ENCODE measurements around the gene ALDH1L1. TPM values are rescaled to one million over a fixed set of nuclear protein-coding genes. Genes with fewer than 3 reads are reported as not detected.

Gene ALDH1L1
- total and polyA plus RNA-seq, 2 of the 4 experiments (the other 2 are of a cell fraction), result not detected

- Histone ChIP-seq H3K4me2 (ENCODE audit: low read depth, low read length) (no peak overlapping the region), H4K5ac (ENCODE audit: low read depth, low read length) (no peak overlapping the region), H3K4ac (ENCODE audit: low read depth, low read length) (no peak overlapping the region), H3K23ac (ENCODE audit: low read depth, low read length) (no peak overlapping the region), H2AFZ (replicated peaks; ENCODE audit: low read length, poor library complexity) (no peak overlapping the region), H3K9me3 (ENCODE audit: control insufficient read depth, insufficient read depth, low read length) (no peaks in the 10 kb centered on the region), H2BK15ac (ENCODE audit: low read depth, low read length) (no peak overlapping the region), H3K14ac (replicated peaks; ENCODE audit: low read depth, low read length) (no peak overlapping the region), H3K79me1 (ENCODE audit: low read depth in 1 of 2, low read length in 2 of 2) (no peaks in the 10 kb centered on the region), H2BK20ac (ENCODE audit: low read depth, low read length) (no peak overlapping the region), H3K4me3 (ENCODE audit: insufficient read depth, low read depth, low read length) (no peak overlapping the region), H2BK5ac (ENCODE audit: low read depth, low read length, poor library complexity, severe bottlenecking) (no peak overlapping the region), H2BK120ac (ENCODE audit: low read depth, low read length) (no peak overlapping the region), H4K8ac (ENCODE audit: low read depth in 2 of 2, low read length in 2 of 2) (no peak overlapping the region), H3K18ac (ENCODE audit: low read depth, low read length) (no peak overlapping the region), H3K9me1 (ENCODE audit: insufficient read depth, low read length) (no peaks in the 10 kb centered on the region), H3K56ac (ENCODE audit: extremely low read depth, insufficient read depth, low read length) (no peak overlapping the region), H4K91ac (ENCODE audit: insufficient read depth, low read depth, low read length) (no peak overlapping the region), H4K20me1 (ENCODE audit: insufficient read depth, low read length) (no peaks in the 10 kb centered on the region), H3K27ac (ENCODE audit: insufficient read depth, low read length) (no peak overlapping the region), H2AK5ac (ENCODE audit: low read depth, low read length) (no peak overlapping the region), H3K36me3 (ENCODE audit: control insufficient read depth, insufficient read depth, low read length) (no peaks in the 10 kb centered on the region), H2AK9ac (replicated peaks; ENCODE audit: low read depth, low read length, poor library complexity) (no peak overlapping the region), H3K27me3 (ENCODE audit: control insufficient read depth, insufficient read depth, low read length) (peaks cover 22% of the 10 kb centered on the region), H3K4me1 (ENCODE audit: control insufficient read depth, insufficient read depth, low read length) (no peaks in the 10 kb centered on the region), H3K9ac (ENCODE audit: low read depth, low read length) (no peak overlapping the region)
- dilution Hi-C loops (cut with HindIII; ENCODE audit: low sequenced_read_pairs, unreplicated experiment), result no loop called here
- BruUV-seq (replicated peaks), result no TSS peak
- CTCF ChIA-PET, result no interaction called here
- DNase-seq, result no peak
- POLR2A ChIA-PET (ENCODE audit: unreplicated experiment), result no interaction called here
- ATAC-seq (ENCODE audit: low read depth), result no peak
- in situ Hi-C loops (cut with MboI; ENCODE audit: low sequenced_read_pairs), result no loop called here
- TF ChIP-seq MXI1 (IDR thresholded peaks at IDR 0.05; ENCODE audit: borderline replicate concordance, low read depth, low read length) (no peak), POLR2A (IDR thresholded peaks at IDR 0.05; ENCODE audit: low read depth, low read length) (no peak), FOS (IDR thresholded peaks at IDR 0.05; ENCODE audit: low read depth, low read length) (no peak), SMC3 (IDR thresholded peaks at IDR 0.05; ENCODE audit: low read depth, low read length) (no peak), BHLHE40 (IDR thresholded peaks at IDR 0.05; ENCODE audit: low read depth, low read length) (no peak), USF2 (IDR thresholded peaks at IDR 0.05; ENCODE audit: low read depth, low read length) (no peak), RAD21 (IDR thresholded peaks at IDR 0.05; ENCODE audit: low read length) (no peak), RCOR1 (IDR thresholded peaks at IDR 0.05; ENCODE audit: insufficient replicate concordance, low read length) (no peak), CHD1 (IDR thresholded peaks at IDR 0.05; ENCODE audit: low read depth, low read length) (no peak), NFE2L2 (IDR thresholded peaks at IDR 0.05; ENCODE audit: low read depth, low read length) (no peak), RFX5 (IDR thresholded peaks at IDR 0.05; ENCODE audit: low read depth, low read length) (no peak), MAZ (IDR thresholded peaks at IDR 0.05; ENCODE audit: borderline replicate concordance, low read depth, low read length) (no peak), MAFK (IDR thresholded peaks at IDR 0.05; ENCODE audit: low read depth, low read length) (no peak), CEBPB (IDR thresholded peaks at IDR 0.05; ENCODE audit: low read depth, low read length) (no peak), ELK1 (IDR thresholded peaks at IDR 0.05; ENCODE audit: borderline replicate concordance, low read depth, low read length) (no peak)
- TF ChIP-seq, protein P1, sequence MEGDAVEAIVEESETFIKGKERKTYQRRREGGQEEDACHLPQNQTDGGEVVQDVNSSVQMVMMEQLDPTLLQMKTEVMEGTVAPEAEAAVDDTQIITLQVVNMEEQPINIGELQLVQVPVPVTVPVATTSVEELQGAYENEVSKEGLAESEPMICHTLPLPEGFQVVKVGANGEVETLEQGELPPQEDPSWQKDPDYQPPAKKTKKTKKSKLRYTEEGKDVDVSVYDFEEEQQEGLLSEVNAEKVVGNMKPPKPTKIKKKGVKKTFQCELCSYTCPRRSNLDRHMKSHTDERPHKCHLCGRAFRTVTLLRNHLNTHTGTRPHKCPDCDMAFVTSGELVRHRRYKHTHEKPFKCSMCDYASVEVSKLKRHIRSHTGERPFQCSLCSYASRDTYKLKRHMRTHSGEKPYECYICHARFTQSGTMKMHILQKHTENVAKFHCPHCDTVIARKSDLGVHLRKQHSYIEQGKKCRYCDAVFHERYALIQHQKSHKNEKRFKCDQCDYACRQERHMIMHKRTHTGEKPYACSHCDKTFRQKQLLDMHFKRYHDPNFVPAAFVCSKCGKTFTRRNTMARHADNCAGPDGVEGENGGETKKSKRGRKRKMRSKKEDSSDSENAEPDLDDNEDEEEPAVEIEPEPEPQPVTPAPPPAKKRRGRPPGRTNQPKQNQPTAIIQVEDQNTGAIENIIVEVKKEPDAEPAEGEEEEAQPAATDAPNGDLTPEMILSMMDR (conservative IDR thresholded peaks at IDR 0.05; ENCODE audit: low read depth, low read length), result no peak
- WGBS, 2 experiments (ENCODE audit: extremely low coverage in 2 of 2, insufficient read length in 1 of 2), result 80% methylated on average over 2 of the region's 6 CpGs; no CpG with 5 or more reads in 1 of the 2 experiments
- intact Hi-C loops (cut with micrococcal nuclease), result no loop called here
Measured at GRCh38 chr3:126146525-126147146, 33.8 kb downstream of the ALDH1L1 start.
